GM19240 (cell line): ENCODE data around the gene UCN2.

Experiments used
- DNase-seq: peaks from one replicate; pipeline ENCODE4 v3.0.0; 2011; ENCODE audit warnings: low spot score; ENCODE audit not compliant: insufficient read length

Gene UCN2, protein sequence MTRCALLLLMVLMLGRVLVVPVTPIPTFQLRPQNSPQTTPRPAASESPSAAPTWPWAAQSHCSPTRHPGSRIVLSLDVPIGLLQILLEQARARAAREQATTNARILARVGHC

DNA sequence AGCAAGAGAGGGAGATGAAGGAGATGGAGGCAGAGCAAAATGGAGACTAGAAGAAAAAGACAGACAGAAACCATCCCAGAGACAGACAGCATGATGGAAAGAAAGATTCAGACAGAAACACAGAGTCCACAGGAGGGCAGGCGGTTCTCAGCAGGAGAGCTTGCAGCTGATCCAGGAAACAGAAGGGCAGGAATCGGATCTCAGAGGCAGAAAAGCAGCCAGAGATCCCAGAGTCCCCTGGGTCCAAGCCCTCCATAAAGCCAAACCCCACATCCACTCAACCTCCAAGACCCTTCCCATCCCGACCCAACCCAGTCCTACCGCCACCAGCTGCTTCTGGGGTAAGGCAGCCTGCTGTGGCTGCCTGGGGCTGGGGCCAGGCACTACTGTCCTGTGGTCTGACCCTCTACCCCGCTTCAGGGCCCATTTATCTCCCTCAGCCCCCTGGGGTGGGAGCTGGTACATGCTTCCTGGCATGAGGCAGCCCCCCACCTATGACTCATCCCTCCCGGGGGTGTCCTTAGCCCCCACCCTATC, at the start of gene UCN2:
Gene UCN2, minus strand, starts transcription at position 400 of the 537 bp plus-strand sequence. CDS start 657 bp downstream, outside the sequence.
- DNase-seq: no peak

DNA sequence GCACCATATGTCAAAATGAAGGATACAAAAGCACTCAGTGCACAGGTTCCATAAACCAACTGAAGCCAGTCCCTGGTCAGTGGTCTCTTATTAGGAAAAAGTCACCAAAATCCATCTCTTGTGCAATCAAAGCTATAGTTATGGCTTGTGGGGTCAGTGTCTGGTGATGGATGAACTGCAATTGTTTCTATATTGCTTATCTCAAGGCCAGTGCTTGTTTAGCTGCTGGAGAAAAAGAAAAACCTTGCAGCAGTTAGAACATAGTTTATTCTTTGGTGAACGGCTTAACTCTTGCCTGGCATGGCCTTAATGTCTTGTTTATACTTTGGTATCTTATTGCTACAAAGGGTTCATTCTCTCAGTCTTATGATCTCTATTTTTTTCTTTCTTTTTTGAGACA, 48.7 kb upstream of the UCN2 start:
- DNase-seq: no peak

DNA sequence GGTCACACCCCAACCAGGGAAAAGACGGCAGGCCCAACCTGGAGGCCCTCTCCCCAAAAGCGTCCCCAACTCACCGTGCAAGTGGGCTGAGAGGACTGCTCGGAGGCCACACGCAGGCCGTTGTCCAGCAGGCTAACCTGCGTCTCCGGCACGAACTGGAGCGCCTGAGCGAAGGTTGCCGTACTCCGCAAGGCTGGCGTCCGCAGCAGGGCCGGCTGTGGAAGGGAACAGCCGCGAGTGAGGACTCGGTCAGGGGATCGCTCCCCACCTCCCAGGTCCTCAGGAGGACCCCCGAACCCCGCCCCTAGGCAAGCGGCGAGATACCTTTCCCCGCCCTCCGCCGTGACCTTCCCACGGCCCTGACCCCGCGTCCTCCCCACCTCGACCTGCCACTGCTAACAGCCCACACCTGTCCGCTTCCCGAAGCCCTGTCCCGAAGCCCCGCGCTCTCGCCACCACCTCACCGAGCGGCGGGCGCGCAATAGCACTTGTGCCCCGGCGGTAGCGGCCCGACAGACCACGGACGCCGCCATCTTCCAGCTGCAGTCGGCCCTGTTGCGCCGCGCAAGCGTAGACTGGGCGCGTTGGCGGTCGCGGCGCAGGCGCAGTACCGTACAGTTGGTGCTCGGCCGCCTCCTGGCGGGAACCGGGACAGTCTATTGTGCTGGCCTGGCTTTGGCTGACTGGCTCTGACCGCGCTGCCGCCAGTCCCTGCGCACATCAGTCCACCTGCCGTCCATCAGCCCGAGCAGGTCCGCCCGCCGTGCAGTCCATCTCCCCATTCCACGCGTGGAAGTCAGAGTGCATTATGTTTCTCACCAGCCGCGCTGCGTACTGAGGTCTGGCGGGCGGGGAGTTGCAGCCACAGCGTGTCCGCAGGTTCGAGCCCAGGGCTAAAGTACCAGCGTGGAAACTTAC, 45.8 kb upstream of the UCN2 start, which contains the start of gene UQCRC1:
Gene UQCRC1, minus strand, starts transcription at position 559 of the 918 bp plus-strand sequence. Its CDS starts 26 bp downstream, at position 533.
- DNase-seq: peak; percentile 98

DNA sequence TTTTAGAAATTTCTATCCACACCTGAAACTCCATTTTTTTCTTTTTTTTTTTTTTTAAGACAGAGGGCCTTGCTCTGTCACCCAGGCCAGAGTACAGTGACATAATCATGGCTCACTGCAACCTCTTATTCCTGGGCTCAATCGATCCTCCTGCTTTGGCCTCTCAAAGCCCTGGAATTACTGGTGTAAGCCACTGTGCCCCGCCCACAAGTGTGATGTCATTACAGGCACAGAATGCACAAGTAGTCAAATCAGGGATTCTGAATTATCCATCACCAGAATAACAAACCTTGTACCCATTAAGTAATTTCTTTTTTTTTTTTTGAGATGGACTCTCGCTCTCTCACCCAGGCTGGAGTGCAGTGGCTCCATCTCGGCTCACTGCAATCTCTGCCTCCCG, 43.9 kb upstream of the UCN2 start:
- DNase-seq: no peak

DNA sequence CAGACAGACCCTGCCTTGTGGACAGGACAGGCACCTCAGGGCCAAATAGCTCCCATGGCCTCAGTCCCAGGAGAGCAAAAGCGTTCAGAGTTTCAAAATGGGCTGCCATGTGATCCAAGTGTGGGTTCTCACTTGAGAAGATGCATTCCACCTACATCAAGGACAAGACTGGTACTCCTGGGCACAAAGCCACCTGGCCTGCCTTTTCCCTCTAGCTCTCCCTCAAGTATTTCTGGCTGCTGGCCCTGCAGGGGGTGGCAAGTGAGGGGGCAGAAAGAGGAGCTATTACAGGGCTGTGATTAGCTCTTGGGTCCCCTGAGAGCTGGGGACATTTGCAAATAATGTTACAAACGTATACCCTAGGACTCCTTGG, 38.0 kb upstream of the UCN2 start:
- no peak for DNase-seq

DNA sequence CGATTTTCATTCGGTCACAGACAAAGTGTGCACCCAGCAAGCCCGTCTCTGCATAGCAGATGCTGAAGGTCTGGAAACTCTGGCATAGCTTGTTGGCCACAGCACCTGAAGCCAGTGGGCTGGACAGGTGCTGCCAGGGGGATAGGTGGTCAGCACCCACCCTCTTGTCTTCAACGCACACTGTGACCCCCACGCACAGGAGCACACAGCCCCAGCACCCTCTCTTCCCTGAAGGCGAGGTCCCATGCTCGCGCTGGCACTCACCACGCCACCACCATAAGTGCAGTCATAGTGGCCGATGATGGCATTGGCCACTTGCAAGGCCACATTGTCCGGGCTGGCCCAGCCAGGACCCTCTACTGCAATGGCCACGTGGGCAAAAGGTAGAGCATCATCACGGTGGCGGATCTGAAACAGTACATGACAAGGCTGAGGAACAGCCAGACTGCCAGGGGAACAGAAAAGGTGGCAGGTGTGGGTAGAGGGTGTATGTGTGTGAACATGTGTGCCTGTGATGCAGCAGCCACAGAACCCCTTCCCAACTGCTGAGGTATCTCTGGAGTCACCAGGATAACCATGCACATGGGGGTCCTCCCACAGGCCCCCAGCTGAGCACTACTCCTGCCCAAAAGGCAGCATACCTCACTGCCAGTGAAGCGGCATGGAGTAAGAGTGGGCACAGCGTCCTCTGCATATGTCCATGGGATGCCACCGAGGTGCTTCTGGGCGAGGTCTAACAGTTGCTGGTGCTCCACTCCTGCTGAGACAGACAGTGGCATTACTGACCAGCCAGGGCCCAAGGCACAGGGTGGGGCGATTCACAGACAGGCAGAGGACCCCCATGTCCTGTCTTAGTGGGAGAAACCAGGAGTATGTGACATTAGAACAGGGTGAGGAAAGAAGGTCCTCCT, 37.4 kb upstream of the UCN2 start:
- DNase-seq: no peak

DNA sequence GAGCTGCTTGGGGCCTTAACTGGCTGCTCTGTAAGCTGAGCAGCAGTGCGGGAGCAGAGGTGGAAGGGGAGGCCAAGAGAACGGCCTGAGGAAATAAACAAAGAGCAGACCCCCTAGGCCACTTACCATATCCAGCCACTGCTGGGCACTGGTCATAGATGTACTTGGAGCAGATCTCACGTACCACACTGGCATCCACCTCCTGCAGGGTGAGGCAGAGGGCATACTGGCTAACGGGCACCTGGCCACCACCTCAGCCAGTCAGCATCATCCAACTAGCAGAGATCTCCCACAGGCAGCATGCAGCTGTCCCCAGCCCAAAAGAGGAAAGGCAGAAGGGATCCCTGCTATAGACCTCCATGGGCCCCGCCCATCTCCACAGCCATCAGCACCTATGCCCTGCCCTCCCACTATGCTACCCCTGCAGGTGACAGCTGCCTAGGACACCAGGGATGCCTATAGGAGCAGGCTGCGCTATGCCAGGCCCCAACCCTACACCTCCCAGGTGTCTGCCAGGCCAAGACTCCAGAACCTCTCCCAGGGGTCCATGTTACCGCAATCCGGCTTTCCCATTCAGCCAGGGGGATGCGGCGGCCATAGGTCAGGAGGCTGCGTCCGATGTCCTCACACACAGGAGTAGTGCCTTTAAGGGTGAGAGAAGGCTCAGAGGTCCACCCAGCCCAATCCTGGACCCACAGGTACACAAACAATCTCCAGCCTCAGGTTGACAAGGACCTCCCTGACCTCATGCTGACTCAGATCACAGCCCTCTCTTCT, 36.1 kb upstream of the UCN2 start:
- DNase-seq: no peak

DNA sequence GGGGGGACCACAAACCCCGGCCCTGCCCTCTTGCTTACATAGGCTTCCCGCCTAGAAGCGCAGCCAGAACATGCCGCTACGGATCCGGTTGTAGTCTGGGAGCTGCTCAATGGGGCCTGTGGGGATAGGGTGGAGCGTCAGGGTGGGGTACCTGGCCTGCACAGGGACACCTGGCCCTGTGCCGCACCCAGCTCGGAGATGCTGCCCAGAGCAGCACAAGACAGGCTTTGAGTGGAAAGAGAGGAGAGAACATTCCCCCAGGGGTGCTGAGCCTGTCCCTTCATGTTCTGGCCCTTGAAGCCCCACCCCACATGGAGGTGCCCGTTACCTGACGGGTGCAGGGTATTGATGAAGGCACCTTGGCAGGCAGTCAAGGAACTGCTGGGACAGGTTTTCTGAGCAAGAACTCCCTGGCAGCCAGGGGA, 35.5 kb upstream of the UCN2 start:
- DNase-seq: no peak

DNA sequence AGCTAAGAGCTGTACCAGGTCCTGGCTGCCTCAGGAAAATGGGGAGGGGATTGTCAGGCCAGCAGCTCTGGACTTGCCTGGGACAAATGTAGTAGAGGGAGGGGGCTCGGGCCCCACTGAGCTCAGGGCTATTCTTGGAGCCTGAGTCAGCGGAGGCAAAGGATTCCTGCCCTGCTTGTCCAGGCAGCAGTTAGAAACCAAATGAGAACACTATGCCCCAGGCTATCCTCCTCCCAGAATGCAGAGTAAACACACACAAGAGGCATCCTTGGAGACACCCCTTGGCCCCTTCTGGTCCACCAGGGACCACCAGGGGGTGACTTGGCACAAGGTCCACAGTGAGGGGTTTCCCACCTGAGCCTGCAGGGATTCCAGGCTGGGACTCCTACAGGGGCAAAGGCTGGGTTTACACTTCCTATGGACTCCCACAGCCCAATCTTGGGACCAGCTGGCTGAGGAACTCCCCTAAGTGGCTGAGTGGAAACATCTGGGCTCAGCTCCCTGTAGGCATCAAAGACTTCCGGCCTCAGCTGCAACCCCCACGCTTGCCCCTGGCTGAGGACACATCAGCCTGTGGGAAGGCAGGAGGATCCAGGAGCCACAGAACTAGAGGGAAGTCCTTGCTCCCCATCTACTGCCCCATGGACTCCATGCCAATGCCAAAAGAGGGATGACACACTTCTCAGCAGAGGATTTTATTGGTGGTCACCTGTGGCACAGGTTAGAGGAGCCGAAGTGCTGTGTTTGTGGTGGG, 34.9 kb upstream of the UCN2 start:
- no peak for DNase-seq

DNA sequence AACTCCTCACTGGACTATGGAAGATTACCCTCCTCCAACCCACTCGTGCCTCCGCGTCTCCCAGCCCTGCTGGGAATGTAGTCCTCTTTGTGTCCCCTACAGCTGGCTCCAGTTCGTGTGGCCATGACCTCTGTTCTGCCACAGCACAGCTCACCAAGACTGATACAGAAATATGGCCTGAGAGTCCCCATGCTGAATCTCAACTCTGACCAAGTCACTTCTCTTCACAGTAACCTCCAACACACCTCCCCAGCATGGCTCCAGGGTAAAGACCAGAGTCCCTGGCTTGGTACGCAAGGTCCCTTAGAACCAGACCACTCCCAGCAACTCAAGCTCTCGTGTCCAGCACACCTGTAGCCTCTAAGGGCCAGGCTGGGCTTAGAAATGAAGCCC, 33.8 kb upstream of the UCN2 start:
- no peak for DNase-seq

DNA sequence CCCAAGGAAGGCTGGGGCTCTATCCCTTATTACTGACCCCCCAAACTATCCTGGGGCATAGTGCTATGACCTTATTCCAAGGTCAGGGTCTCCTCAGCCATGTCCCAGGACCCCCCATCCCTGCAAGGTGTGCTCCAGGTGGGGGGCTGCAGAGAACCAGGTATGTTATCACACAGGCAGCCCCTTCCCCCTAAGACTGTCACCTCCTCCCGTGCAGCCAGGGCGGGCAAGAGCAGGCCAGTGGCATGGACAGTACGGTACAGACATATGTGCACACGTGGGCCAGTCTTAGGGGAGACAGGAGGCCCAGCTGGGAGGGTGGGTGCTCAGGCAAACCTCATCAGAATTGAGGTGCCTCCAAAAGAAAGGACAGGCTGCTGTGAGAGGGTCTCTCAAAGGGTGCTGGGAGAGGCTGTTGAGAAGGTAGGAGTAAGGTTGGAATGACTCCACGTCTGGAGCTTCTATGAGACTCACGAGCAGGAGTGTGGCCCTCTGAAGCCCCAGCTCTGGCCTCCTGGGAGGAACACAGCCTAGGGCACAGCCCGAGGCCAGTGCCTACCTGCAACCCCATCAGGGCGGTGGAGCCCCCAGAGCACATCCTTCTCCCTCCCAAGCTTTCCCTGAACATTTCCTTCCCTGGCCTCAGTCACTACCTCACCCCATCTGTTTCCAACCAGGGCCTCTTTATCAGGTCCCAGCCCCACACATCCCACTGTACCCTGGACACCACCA, 33.3 kb upstream of the UCN2 start:
- no peak for DNase-seq

DNA sequence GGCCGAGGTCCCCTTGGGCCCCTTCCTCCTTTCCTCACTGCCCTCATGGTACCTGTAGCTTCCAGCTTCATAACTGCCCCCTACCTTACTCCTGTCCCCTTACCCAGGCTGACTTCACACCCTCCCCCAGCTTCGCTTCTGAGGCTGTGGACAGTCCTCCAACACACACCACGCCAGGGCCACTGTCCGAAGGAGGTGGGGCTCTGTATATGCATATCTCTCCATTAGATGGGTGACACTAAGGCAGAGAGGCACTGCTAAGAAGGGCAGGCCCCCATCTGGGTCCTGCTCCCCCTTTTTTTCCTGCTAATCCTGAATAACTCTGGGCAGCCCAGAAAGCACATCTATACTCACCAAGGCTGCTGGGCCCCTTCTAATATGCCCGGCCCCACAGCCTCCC, 32.6 kb upstream of the UCN2 start:
- no peak for DNase-seq

DNA sequence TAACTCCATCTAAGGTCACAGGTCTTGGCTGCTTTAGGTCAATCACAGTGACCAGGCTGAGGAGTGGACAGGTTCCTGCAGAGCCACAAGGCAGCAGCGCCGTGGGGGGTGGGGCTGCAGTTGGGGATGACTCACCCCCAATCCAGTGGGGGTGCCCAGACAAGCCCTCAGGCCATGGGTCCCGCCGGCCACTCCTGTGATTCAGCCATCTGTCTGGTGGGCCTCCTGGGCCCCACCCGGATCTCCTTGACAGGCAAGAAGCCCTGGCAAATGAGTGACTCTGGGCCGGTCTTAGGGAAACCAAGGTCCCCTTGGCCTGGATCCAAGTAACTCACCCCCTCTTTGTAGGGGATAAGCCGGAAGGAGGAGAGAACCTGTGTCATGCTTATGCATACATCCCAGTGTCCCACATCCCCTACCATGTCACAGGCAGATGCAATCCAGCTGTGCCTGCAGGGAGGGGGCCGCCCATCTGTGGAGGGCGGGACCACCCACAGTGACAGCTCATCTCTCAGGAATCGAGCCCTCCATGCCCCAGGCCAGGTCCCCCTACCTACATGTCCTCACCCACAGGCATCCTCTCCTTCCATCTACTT, 32.0 kb upstream of the UCN2 start:
- DNase-seq: no peak

DNA sequence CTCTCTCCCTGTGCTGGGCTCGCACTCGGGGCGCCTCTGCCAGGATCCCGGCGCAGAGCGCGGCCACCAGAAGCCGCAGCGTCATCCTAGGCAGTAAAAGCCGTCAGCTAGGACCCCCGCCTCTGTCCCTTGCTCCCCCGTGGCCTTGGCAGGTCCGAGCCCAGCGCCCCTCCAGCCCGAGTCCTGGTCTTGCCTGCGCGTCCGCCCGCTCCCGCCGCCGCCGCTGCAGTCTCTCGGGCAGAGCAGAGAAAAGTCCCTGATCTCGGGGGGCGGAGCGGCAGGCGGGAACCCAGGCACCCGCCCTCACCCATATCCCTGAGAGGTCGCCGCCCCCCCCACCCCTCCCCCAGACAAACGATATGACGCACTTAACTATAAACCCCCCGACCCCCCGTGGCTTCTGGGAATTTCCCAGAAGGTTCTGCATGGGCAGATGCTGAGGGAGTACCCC, 31.5 kb upstream of the UCN2 start, which contains the start of gene COL7A1:
Gene COL7A1, minus strand, starts transcription at position 255 of the 451 bp plus-strand sequence. Its CDS starts 170 bp downstream, at position 85.
- no peak for DNase-seq

DNA sequence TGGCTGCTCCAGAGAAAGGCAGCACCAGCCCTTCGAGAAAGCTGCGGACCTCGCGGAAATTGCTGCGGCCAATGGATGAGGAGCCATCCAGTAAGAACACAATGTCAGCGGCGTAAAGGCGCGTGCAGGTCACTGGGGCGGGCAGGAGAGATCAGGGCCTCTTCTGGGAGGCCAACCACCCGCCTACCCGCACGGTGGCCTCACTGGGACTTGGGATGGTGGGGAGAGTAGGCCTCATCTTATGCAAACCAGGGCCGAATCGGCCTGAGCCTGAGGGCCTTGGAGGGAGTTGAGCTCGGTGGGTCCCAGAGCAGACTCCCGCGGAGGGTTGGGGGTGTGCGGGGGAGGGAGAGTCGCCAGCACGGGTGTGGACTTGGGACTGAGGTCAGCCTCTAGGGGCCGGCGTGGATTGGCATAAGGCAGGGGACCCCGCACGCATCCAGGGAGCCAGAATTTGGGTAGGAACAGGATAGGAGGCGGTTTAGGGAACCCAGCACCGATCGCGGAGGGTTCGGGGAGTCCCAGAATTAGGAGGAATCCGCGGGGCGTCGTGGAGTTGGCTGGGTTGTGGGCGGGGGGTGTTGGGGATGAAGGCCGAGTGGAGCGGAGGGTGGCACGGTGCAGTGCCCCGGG, 31.0 kb upstream of the UCN2 start:
- DNase-seq: no peak

DNA sequence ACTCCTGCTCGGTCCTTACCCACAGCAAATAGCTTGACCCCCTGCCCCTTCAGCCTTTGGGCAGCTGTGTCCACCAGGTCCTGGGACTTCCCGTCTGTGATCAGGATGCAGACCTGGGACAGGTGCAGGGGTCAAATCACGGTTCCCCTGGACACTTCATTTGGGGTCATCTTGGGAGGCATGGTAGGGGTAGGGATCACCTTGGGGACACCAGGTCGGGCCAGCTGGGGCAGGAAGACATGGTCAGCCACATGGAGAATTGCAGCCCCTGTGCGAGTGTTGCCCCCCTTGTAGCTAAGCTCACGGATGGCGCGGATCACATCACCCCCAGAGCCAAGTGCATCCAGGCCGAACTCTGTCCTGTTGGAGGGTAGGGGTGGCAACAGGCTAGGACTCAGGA, 29.8 kb upstream of the UCN2 start:
- DNase-seq: no peak

DNA sequence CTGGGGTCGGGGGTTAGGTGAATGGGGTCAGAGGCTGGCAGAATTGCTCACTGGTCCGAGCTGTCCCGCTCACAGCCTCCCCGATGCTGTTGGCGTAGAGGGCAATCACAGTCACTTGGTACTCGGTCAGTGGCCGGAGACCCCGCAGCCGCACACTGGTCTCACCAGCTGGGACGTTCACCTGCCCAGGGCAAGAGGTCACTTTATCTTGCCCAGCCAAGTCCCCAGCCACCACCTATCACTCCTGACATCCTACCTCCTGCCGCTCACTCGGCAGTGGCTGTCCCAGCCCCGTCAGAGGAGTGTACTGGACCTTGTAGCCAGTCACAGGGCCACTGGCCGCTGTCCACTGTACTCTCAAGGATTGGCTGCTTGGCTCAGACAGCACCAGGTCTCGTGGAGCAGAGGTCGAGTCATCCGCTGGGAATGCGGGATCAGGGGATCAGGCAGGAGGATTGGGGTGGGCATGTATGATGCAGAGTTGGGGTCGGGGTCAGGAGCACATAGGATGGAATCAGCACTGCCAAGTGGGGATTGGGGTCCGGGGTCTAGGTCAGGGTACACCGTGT, 29.0 kb upstream of the UCN2 start:
- DNase-seq: no peak
